IPS-18a (cell line): Measurements from ENCODE around the gene CDC42BPG.

Experiments
- H3K27ac ChIP-seq: one replicate; pipeline ENCODE4 v1.5.1; 2013; ENCODE audit warnings: low read length
- H3K27me3 ChIP-seq: one replicate; pipeline ENCODE4 v1.6.1; 2013; ENCODE audit warnings: mild to moderate bottlenecking, low read length; ENCODE audit not compliant: control insufficient read depth, insufficient read depth
- H3K36me3 ChIP-seq: one replicate; pipeline ENCODE4 v1.6.1; 2013; ENCODE audit warnings: low read depth, low read length; ENCODE audit not compliant: control insufficient read depth
- H3K4me1 ChIP-seq: one replicate; pipeline ENCODE4 v1.6.1; 2013; ENCODE audit warnings: low read depth, low read length; ENCODE audit not compliant: control insufficient read depth
- H3K4me3 ChIP-seq: one replicate; pipeline ENCODE4 v1.5.1; 2013; ENCODE audit warnings: low read length
- H3K9ac ChIP-seq: one replicate; pipeline ENCODE4 v1.6.1; 2013; ENCODE audit warnings: mild to moderate bottlenecking, low read length, moderate library complexity
- H3K9me3 ChIP-seq: one replicate; pipeline ENCODE4 v1.6.1; 2013; ENCODE audit warnings: low read depth, low read length; ENCODE audit not compliant: control insufficient read depth

CDC42BPG gene

DNA sequence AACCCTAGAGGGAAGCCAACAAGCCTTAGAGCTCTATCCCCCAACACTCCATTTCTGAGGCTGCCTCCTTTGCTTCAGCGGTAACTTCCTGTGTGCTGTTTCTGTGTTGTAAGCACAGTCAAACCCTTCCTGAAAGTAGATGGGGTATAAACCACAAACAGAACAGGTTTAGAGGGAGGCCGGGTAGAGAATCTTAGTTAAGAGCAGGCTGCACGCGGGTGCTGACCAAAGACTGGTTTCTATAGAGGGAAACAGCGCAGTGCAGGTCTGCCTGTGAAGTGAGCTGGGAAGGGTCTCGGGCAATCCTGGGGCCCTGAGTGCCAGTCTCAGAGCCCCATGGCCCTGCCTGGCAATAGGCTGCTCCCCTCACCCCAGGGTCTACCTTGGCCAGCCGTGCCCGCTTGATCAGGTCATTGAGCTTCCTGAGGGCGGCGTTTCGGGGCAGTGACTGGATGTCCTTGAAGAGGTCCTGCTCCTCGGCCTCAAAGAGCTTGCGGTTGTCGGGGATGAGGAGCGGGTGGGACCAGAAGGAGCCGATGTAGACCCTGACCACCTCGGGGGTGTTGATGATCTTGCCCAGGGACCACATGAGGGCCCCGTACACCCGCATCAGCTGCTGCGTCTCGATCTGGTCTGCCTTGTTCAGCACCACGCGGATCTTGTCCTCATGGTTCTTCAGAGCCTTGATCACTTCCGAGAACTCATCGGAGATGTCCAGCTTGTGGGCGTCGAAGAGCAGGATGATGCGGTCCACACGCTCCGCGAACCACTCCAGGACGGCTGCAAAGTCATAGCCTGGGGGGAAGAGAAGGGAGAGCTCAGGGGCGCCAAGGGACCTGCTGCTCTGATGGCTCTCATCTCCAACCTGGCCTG, 15.3 kb upstream of the CDC42BPG start:
- Histone ChIP-seq H3K9me3 (no peaks in the 10 kb centered on the region), H3K9ac (no peak overlapping the region), H3K4me3 (no peak overlapping the region), H3K27me3 (no peaks in the 10 kb centered on the region), H3K27ac (no peak overlapping the region), H3K36me3 (no peaks in the 10 kb centered on the region), H3K4me1 (peaks cover 19% of the 10 kb centered on the region)

DNA sequence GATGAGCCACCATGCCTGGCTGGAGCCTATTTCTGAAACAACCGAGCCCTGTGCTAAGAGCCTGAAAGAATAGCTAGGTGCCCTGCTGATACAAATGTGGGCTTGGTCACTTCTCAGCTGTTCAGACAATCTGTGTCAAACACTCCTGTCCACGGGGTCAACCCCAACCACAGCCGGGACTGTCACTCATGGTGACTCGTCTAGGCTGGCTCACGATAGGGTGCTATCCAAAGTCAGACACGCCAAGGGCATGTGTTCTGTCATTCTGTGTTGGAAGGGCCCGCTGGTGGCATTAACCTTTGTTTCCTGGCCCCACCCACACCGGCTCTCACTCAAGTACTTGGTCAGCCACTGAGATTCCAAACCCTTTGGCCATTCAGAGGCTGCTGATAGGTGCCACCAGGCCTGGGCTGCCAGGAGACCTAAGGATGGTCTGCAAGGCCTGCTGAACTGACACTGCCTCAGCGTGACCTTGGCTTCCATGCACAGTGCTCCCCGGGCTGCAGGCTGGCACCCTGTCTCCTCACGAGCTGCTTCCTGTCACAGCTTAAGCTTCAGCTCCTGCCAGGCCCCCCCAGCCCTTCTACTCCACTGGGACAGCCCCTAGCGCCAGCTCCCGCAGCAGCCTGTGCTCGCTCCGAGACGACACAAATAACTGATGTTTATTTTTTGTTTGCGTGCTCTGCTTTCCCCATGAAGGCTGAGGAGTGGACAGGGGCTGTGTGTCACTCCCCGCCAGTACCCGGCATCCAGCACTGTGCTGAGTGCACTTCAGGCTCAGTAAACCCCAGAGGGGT, 14.2 kb upstream of the CDC42BPG start:
- Histone ChIP-seq H3K27me3 (no peaks in the 10 kb centered on the region), H3K9me3 (no peaks in the 10 kb centered on the region), H3K36me3 (no peaks in the 10 kb centered on the region), H3K4me3 (no peak overlapping the region), H3K27ac (no peak overlapping the region), H3K4me1 (peaks cover 13% of the 10 kb centered on the region), H3K9ac (no peak overlapping the region)

- Histone ChIP-seq H3K4me3 (no peak overlapping the region), H3K9ac (no peak overlapping the region), H3K4me1 (peaks cover 1% of the 10 kb centered on the region), H3K27me3 (no peaks in the 10 kb centered on the region), H3K27ac (no peak overlapping the region), H3K36me3 (no peaks in the 10 kb centered on the region), H3K9me3 (no peaks in the 10 kb centered on the region)
Measured at GRCh38 chr11:64857485-64857884, 13.0 kb upstream of the CDC42BPG start.

GRCh38 chr11:64856382-64857227, 12.2 kb upstream of the CDC42BPG start:
- Histone ChIP-seq H3K27me3 (no peaks in the 10 kb centered on the region), H3K4me1 (no peaks in the 10 kb centered on the region), H3K4me3 (no peak overlapping the region), H3K36me3 (no peaks in the 10 kb centered on the region), H3K9me3 (no peaks in the 10 kb centered on the region), H3K9ac (no peak overlapping the region), H3K27ac (no peak overlapping the region)

DNA sequence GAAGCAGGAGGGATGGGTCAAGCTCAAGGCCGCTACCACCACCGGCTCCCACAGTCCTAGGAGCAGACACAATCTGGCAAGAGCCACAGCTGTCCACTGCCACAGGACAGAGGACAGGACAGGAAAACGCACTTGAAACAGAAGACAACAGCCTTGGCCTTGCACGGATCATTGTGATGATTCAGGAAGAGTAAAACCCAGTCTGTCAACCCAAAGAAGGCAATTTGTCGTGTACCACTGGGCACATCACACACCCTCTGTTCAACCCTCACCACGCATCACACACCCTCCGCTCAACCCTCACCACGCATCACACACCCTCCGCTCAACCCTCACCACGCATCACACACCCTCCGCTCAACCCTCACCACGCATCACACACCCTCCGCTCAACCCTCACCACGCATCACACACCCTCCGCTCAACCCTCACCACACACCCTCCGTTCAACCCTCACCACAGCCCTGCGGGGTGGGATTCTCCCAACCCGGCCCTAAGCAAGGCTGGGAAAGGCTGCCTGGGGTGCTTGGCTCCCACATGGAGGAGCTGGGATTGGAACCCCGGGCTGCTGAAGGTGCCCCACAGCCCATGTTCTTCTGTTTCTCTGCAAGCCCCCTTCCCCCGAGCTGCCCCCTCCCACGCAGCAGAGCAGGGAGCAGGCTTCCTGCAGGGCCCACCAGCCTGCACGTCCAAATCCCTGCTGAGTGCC, 11.3 kb upstream of the CDC42BPG start:
- Histone ChIP-seq H3K9me3 (no peaks in the 10 kb centered on the region), H3K4me3 (no peak overlapping the region), H3K36me3 (no peaks in the 10 kb centered on the region), H3K27me3 (no peaks in the 10 kb centered on the region), H3K9ac (no peak overlapping the region), H3K4me1 (peaks cover 6% of the 10 kb centered on the region), H3K27ac (no peak overlapping the region)

DNA sequence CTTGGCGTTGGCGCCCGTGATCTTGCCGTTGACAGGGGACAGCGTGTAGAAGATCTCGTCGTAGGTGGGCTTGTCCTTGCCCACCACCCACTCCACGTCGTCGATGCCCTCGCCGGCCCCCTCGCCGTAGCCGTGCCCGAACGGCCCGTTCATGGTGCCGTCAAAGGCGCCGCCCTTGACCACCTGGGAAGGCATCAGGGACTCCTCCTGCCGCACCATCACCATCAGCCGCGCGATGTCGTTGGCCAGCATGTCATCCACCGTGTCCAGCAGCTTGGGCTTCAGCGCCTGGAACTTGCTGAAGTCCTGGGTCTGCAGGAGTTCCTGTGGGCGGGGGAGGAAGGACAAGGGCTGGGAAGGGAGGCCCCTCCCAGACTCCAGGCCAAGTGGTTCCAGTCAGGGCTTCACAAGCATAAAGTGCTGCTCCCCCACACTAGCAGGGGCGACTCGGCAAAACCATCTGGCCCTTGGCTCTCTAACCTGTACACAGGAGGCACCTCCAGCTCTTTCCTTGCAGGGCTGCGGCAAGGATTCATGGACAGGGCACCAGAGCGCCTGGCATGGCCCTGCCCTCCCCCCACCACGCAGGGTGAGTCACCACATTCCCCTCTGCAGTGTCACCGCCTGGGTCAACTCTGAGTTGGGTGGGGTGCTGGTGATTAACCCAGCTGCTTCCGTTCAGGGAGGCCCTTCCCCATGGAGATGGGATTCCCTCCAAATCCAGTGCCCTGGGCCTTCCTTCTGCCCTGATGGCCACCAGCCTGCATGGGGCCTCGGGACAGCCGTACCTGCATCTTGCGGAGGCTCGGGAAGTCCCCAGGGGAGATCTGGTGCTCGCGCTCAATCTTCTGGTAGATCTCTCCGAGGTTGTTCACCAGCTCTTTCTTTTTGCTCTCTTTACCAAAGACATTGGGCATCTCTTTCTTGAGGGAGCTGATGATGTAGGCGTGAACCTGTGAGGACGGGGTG, 10.4 kb upstream of the CDC42BPG start:
- Histone ChIP-seq H3K4me3 (no peak overlapping the region), H3K9ac (no peak overlapping the region), H3K27ac (no peak overlapping the region), H3K4me1 (peaks cover 6% of the 10 kb centered on the region), H3K27me3 (no peaks in the 10 kb centered on the region), H3K36me3 (no peaks in the 10 kb centered on the region), H3K9me3 (no peaks in the 10 kb centered on the region)

DNA sequence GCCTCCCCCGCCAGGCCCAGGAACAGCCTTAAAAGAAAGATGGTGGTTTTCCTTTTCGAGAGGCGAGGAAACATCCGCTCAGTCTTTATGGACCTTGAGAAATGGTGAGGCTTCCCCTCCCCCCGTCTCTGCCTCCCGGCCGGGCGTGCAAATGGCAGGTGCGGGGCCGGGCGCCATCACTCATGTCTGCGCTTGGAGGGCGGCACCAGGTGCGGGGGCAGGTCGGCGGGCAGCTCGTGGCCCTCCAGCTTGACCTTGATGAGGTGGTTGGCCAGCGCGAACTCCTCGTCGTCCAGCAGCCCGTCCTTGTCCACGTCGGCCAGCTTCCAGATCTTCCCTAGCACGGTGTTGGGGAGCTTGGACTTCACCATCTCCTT, 9.7 kb upstream of the CDC42BPG start:
- no peak overlapping the region for H3K27ac ChIP-seq
- H3K36me3 ChIP-seq, result no peaks in the 10 kb centered on the region
- H3K27me3 ChIP-seq, result no peaks in the 10 kb centered on the region
- no peak overlapping the region for H3K9ac ChIP-seq
- no peak overlapping the region for H3K4me3 ChIP-seq
- H3K9me3 ChIP-seq, result no peaks in the 10 kb centered on the region
- H3K4me1 ChIP-seq, result peaks cover 6% of the 10 kb centered on the region

DNA sequence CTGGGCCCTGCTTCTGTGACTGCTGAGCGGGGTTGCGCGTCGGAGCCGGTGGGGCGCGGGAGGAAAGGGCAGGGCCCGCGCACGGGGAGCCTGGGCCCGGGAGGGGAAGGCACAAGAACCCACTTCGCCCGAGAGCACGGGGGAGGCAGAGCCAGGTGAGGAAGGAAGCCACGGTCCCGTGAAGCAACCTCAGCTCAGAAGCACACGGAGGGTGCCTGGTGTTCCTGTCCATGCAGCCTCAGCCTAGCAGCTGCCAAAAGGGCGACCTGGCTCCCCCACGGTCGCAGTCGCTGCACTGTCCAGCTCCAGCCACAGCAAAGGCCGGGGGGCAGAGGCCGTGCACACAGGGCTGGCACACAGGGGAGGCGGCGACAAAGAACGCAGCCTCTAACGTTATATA, 9.3 kb upstream of the CDC42BPG start:
- no peak overlapping the region for H3K27ac ChIP-seq
- H3K4me1 ChIP-seq, result peaks cover 6% of the 10 kb centered on the region
- no peak overlapping the region for H3K4me3 ChIP-seq
- H3K27me3 ChIP-seq, result no peaks in the 10 kb centered on the region
- no peaks in the 10 kb centered on the region for H3K36me3 ChIP-seq
- H3K9ac ChIP-seq, result no peak overlapping the region
- no peaks in the 10 kb centered on the region for H3K9me3 ChIP-seq

- H3K4me3 ChIP-seq, result no peak overlapping the region
- H3K27ac ChIP-seq, result no peak overlapping the region
- peaks cover 6% of the 10 kb centered on the region for H3K4me1 ChIP-seq
- no peak overlapping the region for H3K9ac ChIP-seq
- no peaks in the 10 kb centered on the region for H3K36me3 ChIP-seq
- H3K9me3 ChIP-seq, result no peaks in the 10 kb centered on the region
- no peaks in the 10 kb centered on the region for H3K27me3 ChIP-seq
Measured at GRCh38 chr11:64852804-64853509, 8.5 kb upstream of the CDC42BPG start.
